Measurements from ENCODE around the gene WT1. TPM values are rescaled to one million over a fixed set of nuclear protein-coding genes. Genes with fewer than 3 reads are reported as not detected.

WT1 gene
- total and polyA plus RNA-seq, 2 of the 13 experiments (the other 11 are each of a cell fraction or from before 2014, with no cell fraction given): 0.15 to 0.31 TPM

DNA sequence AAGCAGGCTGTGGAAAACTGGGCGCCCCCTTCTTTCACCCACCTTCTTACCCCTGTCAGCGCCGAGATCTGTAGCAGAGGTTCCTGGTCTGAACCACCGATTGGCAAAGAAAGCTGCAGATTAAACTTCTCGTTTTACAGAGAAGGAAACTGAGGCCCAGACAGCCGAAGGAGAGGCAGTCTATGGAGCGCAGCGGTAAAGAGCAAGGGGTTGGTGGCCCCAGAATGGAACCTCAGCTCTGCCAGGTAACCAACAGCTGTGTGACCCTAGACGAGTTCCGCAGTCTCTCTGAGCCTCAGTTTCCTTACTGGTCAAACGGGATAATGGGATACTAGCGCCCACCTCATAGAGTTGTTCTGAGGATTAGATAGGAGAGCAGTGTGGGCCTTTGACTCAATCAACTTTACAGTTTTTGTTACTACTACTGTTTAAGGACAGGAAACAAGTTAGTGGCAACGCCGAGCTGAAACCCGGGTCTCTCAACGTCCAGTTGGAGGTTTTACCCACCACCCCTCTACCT is 3.1 kb upstream of the WT1 start:
- ChIA-PET POLR2A (no interaction called here), CTCF (ENCODE audit: low intra/inter-chr PET ratio, low total read pairs) (no interaction called here)
- no peak overlapping the region for H3K9ac ChIP-seq (ENCODE audit: insufficient read depth, low read depth, low read length)
- no peak overlapping the region for H3K4me2 ChIP-seq (ENCODE audit: low read depth, low read length)
- no peak overlapping the region for H3K4me3 ChIP-seq (replicated peaks in 1 of 3; ENCODE audit: insufficient read depth in 1 of 3, low read depth in 2 of 3, low read length in 3 of 3)
- 0 out of 2 replicates have a peak, but pooled peaks cover 7% of the 10 kb centered on the region for H3K4me1 ChIP-seq (ENCODE audit: insufficient read depth, low read length)
- 45% methylated on average over 16 of the region's 16 CpGs for WGBS (ENCODE audit: low lambda C conversion rate)
- no TSS peak for BruUV-seq (replicated peaks)
- DNase-seq (ENCODE audit: low spot score): no peak
- no peaks in the 10 kb centered on the region for H3K79me2 ChIP-seq (ENCODE audit: insufficient read depth, low read length)
- ATAC-seq: no peak
- no peak overlapping the region for H2AFZ ChIP-seq (ENCODE audit: low read length)
- TF ChIP-seq, protein P1, sequence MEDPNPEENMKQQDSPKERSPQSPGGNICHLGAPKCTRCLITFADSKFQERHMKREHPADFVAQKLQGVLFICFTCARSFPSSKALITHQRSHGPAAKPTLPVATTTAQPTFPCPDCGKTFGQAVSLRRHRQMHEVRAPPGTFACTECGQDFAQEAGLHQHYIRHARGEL (CRISPR knock-in tag; IDR thresholded peaks at IDR 0.05): no peak
- TF ChIP-seq, protein P2, sequence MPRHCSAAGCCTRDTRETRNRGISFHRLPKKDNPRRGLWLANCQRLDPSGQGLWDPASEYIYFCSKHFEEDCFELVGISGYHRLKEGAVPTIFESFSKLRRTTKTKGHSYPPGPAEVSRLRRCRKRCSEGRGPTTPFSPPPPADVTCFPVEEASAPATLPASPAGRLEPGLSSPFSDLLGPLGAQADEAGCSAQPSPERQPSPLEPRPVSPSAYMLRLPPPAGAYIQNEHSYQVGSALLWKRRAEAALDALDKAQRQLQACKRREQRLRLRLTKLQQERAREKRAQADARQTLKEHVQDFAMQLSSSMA (CRISPR knock-in tag; IDR thresholded peaks at IDR 0.05): no peak
- TF ChIP-seq RORA (CRISPR knock-in tag; IDR thresholded peaks at IDR 0.05): no peak
- TF ChIP-seq ZNF367 (CRISPR knock-in tag; IDR thresholded peaks at IDR 0.05; ENCODE audit: borderline replicate concordance): no peak
- TF ChIP-seq ZNF17 (CRISPR knock-in tag; IDR thresholded peaks at IDR 0.05): no peak
- no peak for TF ChIP-seq HOXA3 (CRISPR knock-in tag; IDR thresholded peaks at IDR 0.05)
- TF ChIP-seq ATAD3A (CRISPR knock-in tag; IDR thresholded peaks at IDR 0.05): no peak
- TF ChIP-seq CREB1 (IDR thresholded peaks at IDR 0.05): no peak
- TF ChIP-seq CREB1 (CRISPR knock-in tag; IDR thresholded peaks at IDR 0.05): no peak
- no peak for TF ChIP-seq SP1 (IDR thresholded peaks at IDR 0.05)
- TF ChIP-seq SP1 (CRISPR knock-in tag; IDR thresholded peaks at IDR 0.05): no peak
- TF ChIP-seq SIN3A (IDR thresholded peaks at IDR 0.05; ENCODE audit: borderline replicate concordance, low read depth, low read length): no peak
- TF ChIP-seq, protein P3, sequence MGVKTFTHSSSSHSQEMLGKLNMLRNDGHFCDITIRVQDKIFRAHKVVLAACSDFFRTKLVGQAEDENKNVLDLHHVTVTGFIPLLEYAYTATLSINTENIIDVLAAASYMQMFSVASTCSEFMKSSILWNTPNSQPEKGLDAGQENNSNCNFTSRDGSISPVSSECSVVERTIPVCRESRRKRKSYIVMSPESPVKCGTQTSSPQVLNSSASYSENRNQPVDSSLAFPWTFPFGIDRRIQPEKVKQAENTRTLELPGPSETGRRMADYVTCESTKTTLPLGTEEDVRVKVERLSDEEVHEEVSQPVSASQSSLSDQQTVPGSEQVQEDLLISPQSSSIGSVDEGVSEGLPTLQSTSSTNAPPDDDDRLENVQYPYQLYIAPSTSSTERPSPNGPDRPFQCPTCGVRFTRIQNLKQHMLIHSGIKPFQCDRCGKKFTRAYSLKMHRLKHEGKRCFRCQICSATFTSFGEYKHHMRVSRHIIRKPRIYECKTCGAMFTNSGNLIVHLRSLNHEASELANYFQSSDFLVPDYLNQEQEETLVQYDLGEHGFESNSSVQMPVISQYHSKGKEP (CRISPR knock-in tag; IDR thresholded peaks at IDR 0.05): no peak
- TF ChIP-seq, protein P4, sequence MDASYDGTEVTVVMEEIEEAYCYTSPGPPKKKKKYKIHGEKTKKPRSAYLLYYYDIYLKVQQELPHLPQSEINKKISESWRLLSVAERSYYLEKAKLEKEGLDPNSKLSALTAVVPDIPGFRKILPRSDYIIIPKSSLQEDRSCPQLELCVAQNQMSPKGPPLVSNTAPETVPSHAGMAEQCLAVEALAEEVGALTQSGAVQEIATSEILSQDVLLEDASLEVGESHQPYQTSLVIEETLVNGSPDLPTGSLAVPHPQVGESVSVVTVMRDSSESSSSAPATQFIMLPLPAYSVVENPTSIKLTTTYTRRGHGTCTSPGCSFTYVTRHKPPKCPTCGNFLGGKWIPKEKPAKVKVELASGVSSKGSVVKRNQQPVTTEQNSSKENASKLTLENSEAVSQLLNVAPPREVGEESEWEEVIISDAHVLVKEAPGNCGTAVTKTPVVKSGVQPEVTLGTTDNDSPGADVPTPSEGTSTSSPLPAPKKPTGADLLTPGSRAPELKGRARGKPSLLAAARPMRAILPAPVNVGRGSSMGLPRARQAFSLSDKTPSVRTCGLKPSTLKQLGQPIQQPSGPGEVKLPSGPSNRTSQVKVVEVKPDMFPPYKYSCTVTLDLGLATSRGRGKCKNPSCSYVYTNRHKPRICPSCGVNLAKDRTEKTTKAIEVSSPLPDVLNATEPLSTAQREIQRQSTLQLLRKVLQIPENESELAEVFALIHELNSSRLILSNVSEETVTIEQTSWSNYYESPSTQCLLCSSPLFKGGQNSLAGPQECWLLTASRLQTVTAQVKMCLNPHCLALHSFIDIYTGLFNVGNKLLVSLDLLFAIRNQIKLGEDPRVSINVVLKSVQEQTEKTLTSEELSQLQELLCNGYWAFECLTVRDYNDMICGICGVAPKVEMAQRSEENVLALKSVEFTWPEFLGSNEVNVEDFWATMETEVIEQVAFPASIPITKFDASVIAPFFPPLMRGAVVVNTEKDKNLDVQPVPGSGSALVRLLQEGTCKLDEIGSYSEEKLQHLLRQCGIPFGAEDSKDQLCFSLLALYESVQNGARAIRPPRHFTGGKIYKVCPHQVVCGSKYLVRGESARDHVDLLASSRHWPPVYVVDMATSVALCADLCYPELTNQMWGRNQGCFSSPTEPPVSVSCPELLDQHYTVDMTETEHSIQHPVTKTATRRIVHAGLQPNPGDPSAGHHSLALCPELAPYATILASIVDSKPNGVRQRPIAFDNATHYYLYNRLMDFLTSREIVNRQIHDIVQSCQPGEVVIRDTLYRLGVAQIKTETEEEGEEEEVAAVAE (CRISPR knock-in tag; IDR thresholded peaks at IDR 0.05; ENCODE audit: borderline replicate concordance): no peak
- TF ChIP-seq ZNF678 (CRISPR knock-in tag; IDR thresholded peaks at IDR 0.05): no peak
- TF ChIP-seq ZFP1 (CRISPR knock-in tag; IDR thresholded peaks at IDR 0.05): no peak
- no peak for TF ChIP-seq ZNF567 (CRISPR knock-in tag; IDR thresholded peaks at IDR 0.05; ENCODE audit: borderline replicate concordance)
- TF ChIP-seq ZNF264 (CRISPR knock-in tag; IDR thresholded peaks at IDR 0.05): no peak
- no peak for TF ChIP-seq RAD21 (CRISPR knock-in tag; IDR thresholded peaks at IDR 0.05)
- TF ChIP-seq XRCC5 (optimal IDR thresholded peaks at IDR 0.05; ENCODE audit: low read length): no peak
- TF ChIP-seq, protein P5, sequence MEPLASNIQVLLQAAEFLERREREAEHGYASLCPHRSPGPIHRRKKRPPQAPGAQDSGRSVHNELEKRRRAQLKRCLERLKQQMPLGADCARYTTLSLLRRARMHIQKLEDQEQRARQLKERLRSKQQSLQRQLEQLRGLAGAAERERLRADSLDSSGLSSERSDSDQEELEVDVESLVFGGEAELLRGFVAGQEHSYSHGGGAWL (CRISPR knock-in tag; IDR thresholded peaks at IDR 0.05): no peak
- no peaks in the 10 kb centered on the region for H3K36me3 ChIP-seq (replicated peaks in 1 of 2; ENCODE audit: control insufficient read depth in 1 of 2, insufficient read depth in 2 of 2, low read length in 2 of 2)
- peaks cover 11 to 73% of the 10 kb centered on the region in 2 experiments for H3K27me3 ChIP-seq (ENCODE audit: control insufficient read depth in 1 of 2, insufficient read depth in 2 of 2, low read length in 2 of 2)
- in situ Hi-C loops (cut with HindIII; ENCODE audit: extremely low pct_ligation_motif_present, low pct_unique_long_range_greater_than_20kb) (no loop called here), intact Hi-C loops (cut with micrococcal nuclease; ENCODE audit: unreplicated experiment) (no loop called here)
- no peak for FAIRE-seq
- H3K27ac ChIP-seq (ENCODE audit: extremely low read length, insufficient read depth, low read length): no peak overlapping the region
- no peaks in the 10 kb centered on the region for H4K20me1 ChIP-seq (ENCODE audit: insufficient read depth, low read length)
- no peaks in the 10 kb centered on the region for H3K9me3 ChIP-seq (ENCODE audit: low read length)

All from HepG2 (cell line).